Islet precursor cell (in vitro differentiated cells): ENCODE measurements around the gene C6orf47.

ENCODE experiments used
- DNase-seq: peaks from one replicate; pipeline ENCODE4 v3.0.0-alpha.2; 2018

Gene C6orf47

DNA sequence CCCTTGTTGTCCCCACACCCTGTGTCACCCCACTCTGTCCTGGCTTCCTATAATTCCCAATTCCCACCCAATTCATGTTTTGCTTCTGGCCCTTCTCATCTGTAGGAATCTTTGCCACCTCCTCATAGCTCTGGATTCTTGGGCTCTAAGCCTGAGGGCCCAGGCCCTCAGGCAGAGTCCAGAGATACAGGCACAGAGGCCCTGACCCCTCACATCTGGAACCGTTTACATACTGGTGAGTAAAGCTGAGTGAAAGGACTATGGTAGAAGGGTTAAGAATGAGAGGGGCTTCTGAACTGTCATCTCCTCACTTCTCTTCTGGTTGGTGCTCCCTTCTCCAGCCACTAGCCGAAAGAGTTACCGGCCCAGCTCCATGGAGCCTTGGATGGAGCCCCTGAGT is 26.4 kb downstream of the C6orf47 start:
- no peak for DNase-seq

DNA sequence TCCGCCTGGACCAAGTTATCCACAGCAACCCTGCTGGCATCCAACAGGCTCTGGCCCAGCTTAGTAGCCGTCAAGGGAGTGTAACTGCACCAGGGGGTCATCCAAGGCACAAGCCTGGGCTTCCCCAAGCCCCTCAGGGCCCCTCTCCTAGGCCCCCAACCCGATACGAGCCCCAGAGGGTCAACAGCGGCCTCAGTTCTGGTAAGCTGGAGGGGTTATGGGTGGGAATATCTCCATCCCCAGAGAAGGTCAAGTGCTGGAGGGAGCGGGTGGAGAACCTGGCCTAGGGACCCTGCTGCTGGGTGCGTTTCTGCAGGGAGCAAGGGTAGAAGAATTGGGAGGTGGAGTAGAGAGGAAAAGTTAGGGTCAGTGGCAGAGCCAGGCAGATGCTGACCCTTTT is 27.1 kb downstream of the C6orf47 start:
- DNase-seq: no peak

DNA sequence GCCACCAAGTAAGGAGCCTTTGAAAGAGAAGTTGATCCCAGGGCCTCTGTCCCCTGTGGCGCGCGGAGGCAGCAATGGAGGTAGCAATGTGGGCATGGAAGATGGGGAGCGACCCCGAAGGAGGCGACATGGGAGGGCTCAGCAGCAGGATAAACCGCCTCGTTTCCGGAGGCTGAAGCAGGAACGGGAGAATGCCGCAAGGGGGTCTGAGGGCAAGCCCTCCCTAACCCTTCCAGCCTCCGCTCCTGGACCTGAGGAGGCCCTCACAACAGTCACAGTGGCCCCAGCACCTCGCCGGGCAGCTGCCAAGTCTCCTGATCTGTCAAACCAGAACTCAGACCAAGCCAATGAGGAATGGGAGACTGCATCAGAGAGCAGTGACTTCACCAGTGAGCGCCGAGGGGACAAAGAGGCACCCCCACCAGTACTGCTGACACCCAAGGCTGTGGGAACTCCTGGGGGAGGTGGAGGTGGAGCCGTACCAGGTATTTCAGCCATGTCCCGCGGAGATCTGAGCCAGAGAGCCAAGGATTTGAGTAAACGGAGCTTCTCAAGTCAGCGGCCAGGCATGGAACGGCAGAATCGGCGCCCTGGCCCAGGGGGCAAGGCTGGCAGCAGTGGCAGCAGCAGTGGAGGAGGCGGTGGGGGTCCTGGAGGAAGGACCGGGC is 28.2 kb downstream of the C6orf47 start:
- no peak for DNase-seq

DNA sequence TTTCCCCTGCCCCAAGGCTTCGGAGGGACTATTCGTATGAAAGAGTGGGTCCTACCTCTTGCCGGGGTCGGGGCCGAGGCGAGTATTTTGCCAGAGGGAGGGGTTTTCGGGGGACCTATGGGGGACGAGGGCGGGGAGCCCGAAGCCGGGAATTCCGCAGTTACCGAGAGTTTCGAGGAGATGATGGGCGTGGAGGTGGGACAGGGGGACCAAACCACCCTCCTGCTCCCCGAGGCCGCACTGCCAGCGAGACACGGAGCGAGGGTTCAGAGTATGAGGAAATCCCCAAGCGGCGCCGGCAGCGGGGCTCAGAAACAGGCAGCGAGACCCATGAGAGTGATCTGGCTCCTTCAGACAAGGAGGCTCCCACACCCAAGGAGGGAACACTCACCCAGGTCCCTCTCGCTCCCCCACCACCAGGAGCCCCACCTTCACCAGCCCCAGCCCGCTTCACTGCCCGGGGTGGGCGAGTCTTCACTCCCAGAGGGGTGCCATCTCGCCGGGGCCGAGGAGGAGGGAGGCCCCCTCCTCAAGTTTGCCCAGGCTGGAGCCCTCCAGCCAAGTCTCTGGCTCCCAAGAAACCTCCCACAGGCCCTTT is 28.8 kb downstream of the C6orf47 start:
- no peak for DNase-seq

DNA sequence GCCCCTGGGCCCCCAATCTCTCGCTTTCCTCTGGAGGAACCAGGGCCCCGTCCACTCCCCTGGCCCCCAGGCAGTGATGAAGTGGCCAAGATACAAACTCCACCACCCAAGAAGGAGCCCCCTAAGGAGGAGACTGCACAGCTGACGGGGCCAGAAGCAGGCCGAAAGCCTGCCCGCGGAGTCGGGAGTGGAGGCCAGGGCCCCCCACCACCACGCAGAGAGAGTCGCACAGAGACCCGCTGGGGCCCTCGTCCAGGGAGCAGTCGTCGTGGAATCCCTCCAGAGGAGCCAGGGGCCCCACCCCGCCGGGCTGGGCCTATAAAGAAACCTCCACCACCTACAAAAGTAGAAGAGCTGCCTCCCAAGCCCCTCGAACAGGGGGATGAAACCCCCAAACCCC is 29.4 kb downstream of the C6orf47 start:
- no peak for DNase-seq

DNA sequence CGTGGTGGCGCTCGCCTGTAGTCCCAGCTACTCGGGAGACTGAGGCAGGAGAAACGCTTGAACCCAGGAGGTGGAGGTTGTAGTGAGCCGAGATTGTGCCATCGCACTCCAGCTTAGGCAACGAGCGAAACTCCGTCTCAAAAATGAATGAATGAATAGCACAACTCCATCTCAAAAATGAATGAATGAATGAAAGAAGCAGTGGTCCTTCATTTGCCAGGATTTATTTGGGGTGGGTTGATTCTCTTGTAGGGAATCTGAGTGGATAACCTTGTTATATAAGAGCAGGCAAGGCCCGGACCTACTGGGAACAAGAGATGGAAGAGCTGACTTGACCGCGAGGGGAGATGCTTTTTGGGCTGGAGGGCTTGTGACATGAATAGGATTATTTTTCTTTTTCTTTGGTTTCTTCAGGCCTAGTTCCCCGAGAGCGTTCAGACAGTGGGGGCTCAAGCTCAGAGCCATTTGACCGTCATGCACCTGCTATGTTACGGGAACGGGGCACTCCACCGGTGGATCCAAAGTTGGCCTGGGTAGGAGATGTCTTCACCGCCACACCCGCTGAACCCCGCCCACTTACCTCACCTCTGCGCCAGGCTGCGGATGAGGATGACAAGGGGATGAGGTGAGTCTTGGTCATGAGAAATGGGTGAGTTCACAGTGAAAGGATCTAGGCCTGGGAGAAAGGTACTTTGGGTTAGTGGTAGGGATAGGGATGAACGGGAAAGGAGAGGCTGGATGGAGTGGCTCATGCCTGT is 30.2 kb downstream of the C6orf47 start:
- DNase-seq: no peak

DNA sequence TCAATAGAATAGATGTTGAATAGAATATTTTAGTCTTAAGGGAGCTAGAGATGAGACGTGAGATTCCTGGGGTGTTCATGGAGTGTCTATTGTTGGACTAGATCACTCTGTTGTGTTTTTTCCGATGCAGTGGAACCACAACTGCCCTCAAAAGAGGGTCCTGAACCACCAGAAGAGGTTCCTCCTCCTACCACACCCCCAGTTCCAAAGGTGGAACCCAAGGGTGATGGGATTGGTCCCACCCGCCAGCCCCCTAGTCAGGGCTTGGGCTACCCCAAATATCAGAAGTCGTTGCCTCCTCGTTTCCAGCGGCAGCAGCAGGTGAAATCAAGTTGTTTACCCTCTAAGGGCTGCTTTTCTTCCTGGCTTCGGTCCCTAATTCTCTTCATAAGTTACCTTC is 31.6 kb downstream of the C6orf47 start:
- no peak for DNase-seq

DNA sequence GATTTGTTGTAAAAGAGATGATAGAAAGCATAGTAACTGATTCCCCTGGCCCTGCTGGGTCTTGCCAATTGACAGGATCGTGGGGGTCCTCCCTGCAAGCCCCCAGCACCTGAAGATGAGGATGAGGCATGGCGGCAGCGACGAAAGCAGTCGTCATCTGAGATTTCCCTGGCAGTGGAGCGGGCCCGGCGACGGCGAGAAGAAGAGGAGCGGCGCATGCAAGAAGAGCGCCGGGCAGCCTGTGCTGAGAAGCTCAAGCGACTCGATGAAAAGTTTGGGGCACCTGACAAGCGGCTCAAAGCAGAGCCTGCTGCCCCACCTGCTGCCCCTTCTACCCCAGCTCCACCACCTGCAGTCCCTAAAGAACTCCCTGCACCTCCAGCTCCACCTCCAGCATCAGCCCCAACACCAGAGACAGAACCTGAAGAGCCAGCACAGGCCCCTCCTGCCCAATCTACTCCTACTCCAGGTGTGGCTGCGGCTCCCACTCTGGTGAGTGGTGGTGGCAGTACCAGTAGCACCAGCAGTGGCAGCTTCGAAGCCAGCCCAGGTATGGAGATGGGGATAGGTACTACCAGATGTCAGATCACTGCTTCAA is 32.8 kb downstream of the C6orf47 start:
- no peak for DNase-seq

DNA sequence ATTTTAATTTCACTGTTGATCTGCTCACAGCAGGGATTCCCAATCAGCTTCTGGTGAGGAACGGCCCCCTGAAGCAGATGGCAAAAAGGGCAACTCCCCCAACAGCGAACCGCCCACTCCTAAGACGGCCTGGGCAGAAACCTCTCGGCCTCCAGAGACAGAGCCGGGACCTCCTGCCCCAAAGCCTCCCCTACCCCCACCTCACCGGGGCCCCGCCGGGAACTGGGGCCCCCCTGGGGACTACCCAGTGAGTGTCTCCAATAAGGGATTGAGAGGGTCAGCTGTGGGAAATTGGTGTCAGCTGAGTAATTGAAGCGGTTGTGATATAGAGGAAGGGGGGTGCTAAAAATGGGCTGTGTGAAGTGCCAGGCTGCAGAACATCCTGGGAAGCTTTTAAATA is 33.6 kb downstream of the C6orf47 start:
- no peak for DNase-seq

DNA sequence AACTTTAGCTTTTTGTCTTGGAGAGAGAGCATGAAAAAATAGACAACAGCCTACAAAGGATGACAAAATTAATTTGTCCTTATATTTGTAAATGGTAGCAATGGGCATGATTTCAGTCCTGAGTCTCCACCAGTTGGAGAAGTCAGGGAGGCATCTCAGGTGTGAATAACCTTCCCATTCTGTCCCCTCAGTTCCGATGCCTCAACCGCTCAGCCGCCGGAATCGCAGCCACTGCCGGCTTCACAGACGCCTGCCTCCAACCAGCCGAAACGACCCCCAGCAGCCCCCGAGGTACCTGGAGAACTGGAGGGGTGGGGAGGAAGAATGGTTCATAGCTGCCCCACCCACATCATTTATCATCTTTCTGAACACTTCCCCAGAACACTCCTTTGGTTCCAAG is 36.5 kb downstream of the C6orf47 start:
- DNase-seq: no peak

DNA sequence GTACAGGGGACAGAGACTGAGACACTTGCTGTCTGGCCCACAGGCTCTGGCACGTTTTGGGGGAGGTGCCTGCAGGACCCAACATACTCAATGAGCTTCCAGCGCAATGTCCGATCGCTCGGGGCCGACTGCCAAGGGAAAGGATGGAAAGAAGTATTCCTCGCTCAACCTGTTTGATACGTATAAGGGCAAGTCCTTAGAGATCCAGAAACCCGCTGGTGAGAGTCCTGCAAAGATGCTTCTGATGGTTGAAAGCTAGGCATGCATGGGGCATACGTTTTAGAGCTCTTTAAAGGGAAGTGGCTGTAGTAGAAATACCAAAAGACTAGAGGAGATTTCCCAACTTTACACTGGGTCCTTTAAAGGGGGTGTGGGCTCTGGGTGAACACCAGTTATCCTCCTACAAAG is 37.9 kb downstream of the C6orf47 start:
- DNase-seq: no peak

DNA sequence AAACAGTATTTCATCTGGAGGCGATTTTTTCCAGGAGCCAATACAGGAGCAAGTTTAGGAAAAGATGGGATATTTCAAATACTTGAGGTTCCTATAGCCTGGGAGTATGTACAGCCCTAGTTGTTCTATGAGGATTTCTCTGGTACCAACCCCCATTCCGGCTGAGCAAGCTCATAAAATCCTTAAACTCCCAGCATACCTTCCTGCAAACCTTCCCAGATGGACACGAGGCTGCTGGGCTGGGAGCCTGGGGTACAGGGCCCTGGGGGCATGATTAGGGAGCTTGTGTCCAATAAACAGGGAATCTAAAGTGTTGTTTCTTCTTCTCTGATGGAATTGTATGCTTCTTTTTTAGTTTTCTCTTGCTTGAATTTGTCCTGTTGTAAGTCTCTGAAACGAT is 38.6 kb downstream of the C6orf47 start:
- no peak for DNase-seq

DNA sequence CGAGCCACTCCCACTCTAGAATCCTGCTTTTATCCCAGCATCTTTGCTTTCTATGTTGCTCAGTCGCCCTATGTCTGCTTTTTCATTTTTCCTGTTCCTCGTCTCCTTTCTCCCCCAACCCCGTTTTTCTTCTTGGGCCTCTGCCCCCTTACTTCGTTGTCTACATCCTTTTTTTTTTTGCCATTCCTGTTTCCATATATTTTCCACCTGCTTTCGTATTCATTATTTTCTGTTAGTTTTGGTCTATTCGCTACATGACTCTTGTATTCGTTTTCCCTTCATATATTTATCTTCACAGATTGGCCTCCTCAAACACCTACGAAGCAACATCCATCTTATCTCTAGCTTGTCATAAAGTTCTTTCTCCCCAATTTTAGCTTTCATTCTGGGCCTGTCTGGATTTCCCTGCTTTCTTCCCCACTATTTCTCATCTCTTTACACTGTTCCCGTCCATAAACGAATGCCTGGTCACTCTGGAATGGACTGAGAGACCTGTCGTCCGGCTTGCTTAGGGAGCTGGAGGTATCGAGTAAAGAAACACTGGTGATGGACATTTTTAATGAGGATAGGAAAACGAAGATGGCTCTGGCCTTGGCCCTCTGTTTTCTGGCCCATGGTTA is 39.1 kb downstream of the C6orf47 start:
- no peak for DNase-seq

DNA sequence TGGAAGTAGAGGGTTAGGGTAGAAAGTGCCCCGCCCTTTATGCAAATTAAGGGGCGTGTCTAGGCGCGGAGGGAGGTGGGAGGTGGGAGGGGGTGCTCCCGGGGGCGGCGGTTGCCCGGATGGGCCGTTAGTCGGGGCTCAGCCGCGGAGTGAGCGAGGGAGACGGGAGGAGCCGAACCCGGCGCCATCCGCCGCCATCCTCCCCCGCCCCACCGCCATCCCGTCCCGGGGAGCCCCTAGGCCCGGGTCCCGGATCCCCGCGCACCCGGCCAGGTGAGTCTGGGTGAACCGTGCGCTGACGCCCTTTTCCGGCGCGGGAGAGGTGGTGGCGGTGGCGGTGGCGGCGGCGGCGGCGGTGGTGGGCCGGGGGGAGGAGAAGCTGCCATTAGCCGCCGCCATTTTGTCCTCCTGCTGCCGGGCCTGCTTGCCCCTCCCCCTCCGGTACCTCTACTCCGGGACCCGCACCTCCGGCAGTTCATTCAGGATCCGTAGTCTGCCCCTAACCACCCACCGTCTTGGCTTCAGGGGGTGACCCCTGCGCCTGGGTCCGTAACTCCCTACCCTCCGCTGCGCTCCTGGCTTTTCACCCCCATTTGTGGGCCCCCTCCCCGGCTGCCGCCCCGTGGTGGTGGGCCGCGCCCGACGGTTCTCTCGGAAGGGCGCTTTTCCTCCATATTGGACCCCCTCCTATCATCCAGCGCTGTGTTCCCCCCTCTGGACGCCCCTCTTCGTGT is 39.8 kb downstream of the C6orf47 start, which contains the start of gene PRRC2A:
Gene PRRC2A, plus strand, starts transcription at position 130 of the 734 bp plus-strand sequence. CDS start 2,075 bp downstream, outside the sequence.
- no peak for DNase-seq

DNA sequence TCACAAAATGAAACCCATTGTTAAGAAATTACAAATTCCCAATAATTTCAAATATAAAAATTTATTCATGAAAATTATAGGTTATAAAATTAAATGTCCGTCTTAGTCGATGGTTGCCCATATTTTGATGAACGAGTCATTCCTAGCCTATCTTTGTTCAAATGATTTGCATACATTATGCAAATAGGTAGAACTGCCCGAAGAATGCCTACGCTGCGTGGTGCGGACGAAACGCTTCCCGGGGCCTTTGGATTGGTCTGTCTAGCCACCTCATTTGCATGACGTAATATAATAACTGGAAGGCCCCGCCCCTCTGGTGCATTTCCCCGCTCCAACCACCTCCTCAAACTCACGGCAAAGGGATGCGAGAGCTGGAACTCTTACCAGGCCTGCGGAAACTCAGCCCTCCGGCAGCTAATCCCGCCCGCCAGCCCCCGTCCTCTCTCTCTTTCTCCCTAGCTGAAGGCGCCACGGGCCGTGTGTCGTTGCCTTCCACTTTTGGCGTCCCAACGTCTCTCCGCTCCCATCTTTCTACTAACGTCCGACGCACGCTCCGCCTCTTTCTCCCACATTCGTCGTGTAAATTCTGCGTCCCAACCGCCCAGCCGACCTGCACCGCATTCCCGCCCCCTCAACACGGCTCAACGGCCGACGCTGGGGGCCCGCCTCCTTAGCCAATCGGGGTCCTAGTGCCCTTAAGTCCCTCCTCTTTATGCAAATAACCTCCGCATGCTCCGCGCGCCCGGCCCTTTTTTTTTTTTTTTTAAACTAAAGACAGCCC is 40.6 kb downstream of the C6orf47 start:
- DNase-seq: peak; percentile 99

DNA sequence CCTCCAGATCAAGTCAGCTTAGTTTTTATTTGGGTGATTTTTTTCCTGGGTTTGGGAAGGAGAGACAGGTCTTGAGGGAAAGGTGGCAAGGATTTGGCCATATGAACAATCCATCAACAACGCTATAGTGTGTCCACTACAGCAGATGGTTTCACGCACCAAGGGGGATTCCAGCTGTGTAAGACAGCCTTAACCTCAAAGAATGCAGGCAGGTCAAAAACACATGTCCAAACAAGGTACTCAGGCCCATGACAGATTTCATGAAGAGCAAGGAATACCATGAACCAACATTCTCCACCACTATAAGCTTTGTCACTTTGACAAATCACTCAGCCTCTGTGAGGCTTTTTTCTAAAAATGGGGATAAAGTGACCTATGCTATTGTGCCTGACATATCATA is 43.6 kb downstream of the C6orf47 start:
- no peak for DNase-seq

DNA sequence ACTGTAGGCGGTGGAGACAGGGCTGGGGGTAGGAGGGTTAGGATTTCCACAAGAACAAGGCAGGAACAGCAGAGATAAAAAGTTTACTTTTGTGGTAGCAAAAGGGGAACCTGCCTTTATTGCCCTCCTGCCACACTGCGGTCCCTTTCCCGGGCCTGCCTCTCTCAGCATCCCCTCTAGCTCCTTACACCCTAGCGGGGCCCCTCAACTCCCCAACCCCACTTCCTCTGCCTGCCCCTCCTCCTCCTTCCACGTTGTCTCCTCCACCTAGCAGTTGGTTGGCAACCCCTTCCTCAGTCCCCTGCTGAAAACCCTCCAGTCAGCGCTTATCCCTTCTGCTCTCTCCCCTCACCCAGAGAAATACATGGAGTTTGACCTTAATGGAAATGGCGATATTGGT is 44.8 kb downstream of the C6orf47 start:
- DNase-seq: no peak

DNA sequence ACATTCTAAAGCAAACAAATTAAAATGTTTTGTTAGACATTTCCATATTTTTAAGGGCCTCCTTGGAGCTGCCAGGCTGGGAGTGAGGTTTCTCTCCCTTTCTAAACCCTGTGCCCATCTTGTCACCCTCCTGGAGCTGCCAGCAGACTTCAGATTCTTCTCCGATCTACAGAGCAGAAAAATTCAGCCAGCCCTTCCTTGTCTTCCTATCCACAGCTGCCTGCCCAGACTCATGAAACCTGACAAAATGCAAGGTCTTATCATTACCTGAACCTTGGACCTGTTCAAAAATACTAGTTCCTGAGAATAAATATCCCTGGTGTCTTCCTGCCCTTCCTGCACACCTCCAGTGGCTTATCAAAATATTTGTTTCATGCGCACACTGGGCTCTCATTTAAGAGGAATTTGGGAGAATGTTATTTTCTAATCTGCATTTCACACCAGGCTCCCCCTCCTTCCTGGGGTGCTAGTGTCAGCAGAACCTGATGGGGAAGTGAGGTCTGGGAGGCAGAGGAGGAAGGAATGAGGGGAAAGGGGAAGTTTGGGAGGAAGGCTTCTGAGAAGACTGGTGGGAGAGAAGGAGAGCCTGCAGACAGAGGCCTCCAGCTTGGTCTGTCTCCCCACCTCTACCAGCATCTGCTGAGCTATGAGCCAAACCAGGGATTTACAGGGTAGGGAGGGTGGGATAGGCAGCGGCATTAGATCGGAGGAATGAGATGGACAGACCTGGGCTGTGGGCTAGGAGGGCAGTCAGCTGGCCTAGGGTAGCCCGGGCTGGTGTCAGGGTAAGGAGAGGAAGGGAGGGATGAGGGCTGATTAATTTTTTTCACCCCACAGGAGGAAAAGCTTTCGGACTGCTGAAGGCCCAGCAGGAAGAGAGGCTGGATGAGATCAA is 45.6 kb downstream of the C6orf47 start, which contains the start of gene AIF1:
Gene AIF1, plus strand, starts transcription at position 551 of the 895 bp plus-strand sequence. Its CDS starts 96 bp downstream, at position 647.
- no peak for DNase-seq

DNA sequence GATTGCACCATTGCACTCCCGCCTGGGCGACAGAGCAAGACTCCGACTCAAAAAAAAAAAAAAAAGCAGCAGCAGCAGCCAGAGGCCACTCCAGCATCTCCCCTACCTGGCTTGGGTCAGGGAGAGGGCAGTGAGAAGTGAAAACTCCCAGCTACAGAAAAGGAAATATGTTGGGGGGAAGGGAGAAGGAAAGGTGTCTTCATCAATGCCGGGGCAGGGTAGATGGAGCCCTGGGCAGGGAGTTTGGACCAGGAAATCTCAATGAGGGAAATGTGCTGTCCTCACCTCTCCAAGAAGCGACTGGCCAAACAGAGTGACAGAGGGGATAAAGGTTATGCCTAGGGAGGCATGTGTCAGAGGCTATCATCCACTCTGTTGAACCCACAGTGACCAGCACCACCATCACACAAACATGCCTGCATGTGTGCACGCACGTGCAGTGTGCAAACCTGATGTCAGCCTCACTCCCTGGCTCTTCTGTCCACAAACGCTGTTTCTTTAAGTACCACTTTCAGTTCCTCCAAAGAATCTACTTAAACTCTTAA is 46.4 kb downstream of the C6orf47 start:
- DNase-seq: no peak

DNA sequence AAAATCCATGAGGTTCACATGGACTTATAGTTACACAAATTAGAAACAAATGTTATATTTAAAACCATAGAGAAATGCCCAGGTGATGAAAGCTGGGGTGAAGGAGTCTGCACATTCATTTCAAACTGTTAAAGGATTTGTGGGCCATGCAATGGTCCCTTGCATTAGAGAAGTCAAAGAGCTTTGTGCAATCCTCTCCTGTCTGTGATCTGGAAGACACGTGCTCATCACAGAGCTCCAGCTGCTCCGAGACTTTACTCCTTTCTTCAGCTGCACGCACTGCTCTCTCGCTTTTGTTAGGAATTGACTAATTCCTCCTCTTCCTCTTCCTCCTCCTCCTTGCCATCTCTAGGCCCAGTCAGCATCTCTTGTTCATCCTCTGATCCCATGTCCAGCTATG is 49.6 kb downstream of the C6orf47 start:
- DNase-seq: no peak
